ENCODE results near the gene NHLRC1. TPM values are rescaled to one million over a fixed set of nuclear protein-coding genes. Genes with fewer than 3 reads are reported as not detected.

NHLRC1 gene
- total and polyA plus RNA-seq, 10 donors: 0.79 to 3.4 (median 1.4) TPM

GRCh38 chr6:18135171-18135570 is 12.7 kb upstream of the NHLRC1 start:
- no peak for DNase-seq
- no peak for TF ChIP-seq POLR2AphosphoS5 (IDR thresholded peaks at IDR 0.05)
- TF ChIP-seq POLR2A (IDR thresholded peaks at IDR 0.05): no peak
- TF ChIP-seq CTCF (IDR thresholded peaks at IDR 0.05 in 8 of 11, conservative IDR thresholded peaks at IDR 0.05 in 3 of 11): no peak
- 87 to 98% (median 93%) methylated on average over 2 of the region's 2 CpGs for WGBS, 5 donors
- Histone ChIP-seq H3K27ac (no peak overlapping the region), H3K27me3 (replicated peaks in 1 of 7) (no peaks in the 10 kb centered on the region), H3K4me3 (no peak overlapping the region), H3K4me1 (no peaks in the 10 kb centered on the region), H3K36me3 (peaks cover 0 to 100% (median 62%) of the 10 kb centered on the region in 6 donors), H3K9me3 (no peaks in the 10 kb centered on the region)
- intact Hi-C loops (cut with DNase I; ENCODE audit: low total_unique reads): no loop called here

- Histone ChIP-seq H3K27ac (no peak overlapping the region), H3K36me3 (peaks cover 0 to 98% (median 52%) of the 10 kb centered on the region in 6 donors), H3K9me3 (no peaks in the 10 kb centered on the region), H3K27me3 (replicated peaks in 1 of 7) (no peaks in the 10 kb centered on the region), H3K4me1 (no peaks in the 10 kb centered on the region), H3K4me3 (no peak overlapping the region)
- WGBS, 5 donors: 95 to 100% (median 98%) methylated on average over 3 of the region's 3 CpGs
- TF ChIP-seq CTCF (IDR thresholded peaks at IDR 0.05 in 8 of 11, conservative IDR thresholded peaks at IDR 0.05 in 3 of 11) (no peak), POLR2A (IDR thresholded peaks at IDR 0.05) (no peak), POLR2AphosphoS5 (IDR thresholded peaks at IDR 0.05) (no peak)
- no peak for DNase-seq
- intact Hi-C loops (cut with DNase I; ENCODE audit: low total_unique reads): no loop called here
Measured at GRCh38 chr6:18132346-18132745, 9.9 kb upstream of the NHLRC1 start.

GRCh38 chr6:18126121-18126520 is 3.6 kb upstream of the NHLRC1 start:
- TF ChIP-seq POLR2A (IDR thresholded peaks at IDR 0.05) (no peak), CTCF (IDR thresholded peaks at IDR 0.05 in 8 of 11, conservative IDR thresholded peaks at IDR 0.05 in 3 of 11) (no peak), POLR2AphosphoS5 (IDR thresholded peaks at IDR 0.05) (no peak)
- DNase-seq: no peak
- H3K4me1 ChIP-seq: peaks cover 0 to 14% (median 9%) of the 10 kb centered on the region in 6 donors
- peaks cover 0 to 36% (median 19%) of the 10 kb centered on the region in 6 donors for H3K36me3 ChIP-seq
- H3K27ac ChIP-seq: no peak overlapping the region
- no peaks in the 10 kb centered on the region for H3K9me3 ChIP-seq
- WGBS, 5 donors: 65 to 85% (median 72%) methylated on average over 5 of the region's 5 CpGs
- intact Hi-C loops (cut with DNase I; ENCODE audit: low total_unique reads): no loop called here
- H3K4me3 ChIP-seq: no peak overlapping the region
- H3K27me3 ChIP-seq (replicated peaks in 1 of 7): no peaks in the 10 kb centered on the region

GRCh38 chr6:18121580-18122127 is 823 bp downstream of the NHLRC1 start:
- DNase-seq: no peak
- Histone ChIP-seq H3K9me3 (peaks cover 0 to 13% (median 0%) of the 10 kb centered on the region in 8 donors), H3K4me3 (peak overlapping the region in 5 of 8 donors; percentile 51 to 77 (median 53)), H3K27me3 (replicated peaks in 1 of 7) (no peaks in the 10 kb centered on the region), H3K36me3 (no peaks in the 10 kb centered on the region), H3K4me1 (peaks cover 0 to 14% (median 9%) of the 10 kb centered on the region in 6 donors), H3K27ac (no peak overlapping the region)
- 72 to 87% (median 80%) methylated on average over 19 of the region's 19 CpGs for WGBS, 5 donors
- TF ChIP-seq POLR2AphosphoS5 (IDR thresholded peaks at IDR 0.05) (no peak), CTCF (IDR thresholded peaks at IDR 0.05 in 8 of 11, conservative IDR thresholded peaks at IDR 0.05 in 3 of 11) (no peak)
- intact Hi-C loops (cut with DNase I; ENCODE audit: low total_unique reads): no loop called here

Data from spleen (tissue), 11 donors.